ENCODE data around the gene NR5A1. TPM values are rescaled to one million over a fixed set of nuclear protein-coding genes. Genes with fewer than 3 reads are reported as not detected.

Gene NR5A1
- total RNA-seq, 1 donor from 2014 or later, result not detected

- no peak for DNase-seq
Observed at GRCh38 chr9:124498499-124499146, 8.6 kb downstream of the NR5A1 start.

GRCh38 chr9:124498040-124498439, 9.2 kb downstream of the NR5A1 start:
- DNase-seq, result no peak

- no peak for DNase-seq
Observed at GRCh38 chr9:124497441-124497840, 9.8 kb downstream of the NR5A1 start.

GRCh38 chr9:124496463-124496862, 10.7 kb downstream of the NR5A1 start:
- no peak for DNase-seq

- no peak for DNase-seq
Observed at GRCh38 chr9:124496075-124496449, 11.1 kb downstream of the NR5A1 start.

- no peak for DNase-seq
Observed at GRCh38 chr9:124495126-124496074, 11.8 kb downstream of the NR5A1 start.

GRCh38 chr9:124493794-124494479, 13.3 kb downstream of the NR5A1 start:
- DNase-seq, result no peak

- DNase-seq, result no peak
Observed at GRCh38 chr9:124493218-124493617, 14.0 kb downstream of the NR5A1 start.

- no peak for DNase-seq
Observed at GRCh38 chr9:124492818-124493217, 14.4 kb downstream of the NR5A1 start.

- DNase-seq, result no peak
Observed at GRCh38 chr9:124491049-124491975, 15.9 kb downstream of the NR5A1 start.

GRCh38 chr9:124490004-124490403, 17.2 kb downstream of the NR5A1 start:
- DNase-seq, result no peak

GRCh38 chr9:124489222-124489621, 18.0 kb downstream of the NR5A1 start:
- DNase-seq, result no peak

- no peak for DNase-seq
Observed at GRCh38 chr9:124488641-124489210, 18.5 kb downstream of the NR5A1 start.

- DNase-seq, result no peak
Observed at GRCh38 chr9:124487260-124488182, 19.7 kb downstream of the NR5A1 start.

GRCh38 chr9:124486778-124487259, 20.4 kb downstream of the NR5A1 start:
- DNase-seq, result no peak

GRCh38 chr9:124485936-124486335, 21.3 kb downstream of the NR5A1 start:
- DNase-seq, result no peak

GRCh38 chr9:124485201-124485600, 22.0 kb downstream of the NR5A1 start:
- no peak for DNase-seq

GRCh38 chr9:124483481-124483880, 23.7 kb downstream of the NR5A1 start:
- DNase-seq, result no peak

GRCh38 chr9:124482431-124483031, 24.7 kb downstream of the NR5A1 start:
- no peak for DNase-seq

- no peak for DNase-seq
Observed at GRCh38 chr9:124481115-124481514, 26.1 kb downstream of the NR5A1 start.
